H9 (cell line): ENCODE results near the gene MTMR8. TPM values are rescaled to one million over a fixed set of nuclear protein-coding genes. Genes with fewer than 3 reads are reported as not detected.

Source experiments
- DNase-seq: peaks from one replicate; pipeline ENCODE4 v3.0.0-alpha.2; 2017
- H2AFZ ChIP-seq: one replicate; pipeline ENCODE4 v1.6.1; 2013; ENCODE audit warnings: mild to moderate bottlenecking, low read length, control low read depth, moderate library complexity
- H2AK5ac ChIP-seq: 2 replicates; pipeline ENCODE4 v1.6.1; 2013; ENCODE audit warnings: low read length, control low read depth, mixed read lengths; ENCODE audit not compliant: insufficient read length
- H2BK120ac ChIP-seq: one replicate; pipeline ENCODE4 v1.6.1; 2013; ENCODE audit warnings: low read depth, mild to moderate bottlenecking, low read length, control low read depth, inconsistent platforms; ENCODE audit not compliant: poor library complexity, severe bottlenecking
- H2BK12ac ChIP-seq: 2 replicates; pipeline ENCODE4 v1.6.1; 2013; ENCODE audit warnings: low read length, control low read depth, mixed read lengths, low read depth; ENCODE audit not compliant: insufficient read length
- H2BK15ac ChIP-seq: 2 replicates; pipeline ENCODE4 v1.6.1; 2013; ENCODE audit warnings: low read depth, low read length, control low read depth
- H2BK20ac ChIP-seq: one replicate; pipeline ENCODE4 v1.6.1; 2013; ENCODE audit warnings: low read depth, mild to moderate bottlenecking, low read length, control low read depth, inconsistent platforms; ENCODE audit not compliant: poor library complexity, severe bottlenecking
- H2BK5ac ChIP-seq: 2 replicates; pipeline ENCODE4 v1.6.1; 2013; ENCODE audit warnings: low read length, control low read depth, mixed read lengths; ENCODE audit not compliant: insufficient read length
- H3K14ac ChIP-seq: 2 replicates; pipeline ENCODE4 v1.6.1; 2013; ENCODE audit warnings: low read length, control low read depth; ENCODE audit not compliant: insufficient read depth
- H3K18ac ChIP-seq: 2 replicates; pipeline ENCODE4 v1.6.1; 2013; ENCODE audit warnings: low read depth, mild to moderate bottlenecking, mixed read lengths, low read length, control low read depth; ENCODE audit not compliant: insufficient read length
- H3K23ac ChIP-seq: 2 replicates; pipeline ENCODE4 v1.6.1; 2013; ENCODE audit warnings: low read length, control low read depth, mixed read lengths, low read depth; ENCODE audit not compliant: insufficient read length
- H3K23me2 ChIP-seq: 2 replicates; pipeline ENCODE4 v1.6.1; 2013; ENCODE audit warnings: low read depth, mild to moderate bottlenecking, mixed read lengths, low read length, control low read depth; ENCODE audit not compliant: insufficient read length, poor library complexity, severe bottlenecking
- H3K27ac ChIP-seq: 2 replicates; pipeline ENCODE4 v1.5.1; 2013; ENCODE audit warnings: low read length, control low read depth, mixed read lengths, low read depth; ENCODE audit not compliant: insufficient read length
- H3K27me3 ChIP-seq: 2 replicates; pipeline ENCODE4 v1.6.1; 2013; ENCODE audit warnings: low read length, control low read depth, inconsistent platforms; ENCODE audit not compliant: insufficient read depth
- H3K4ac ChIP-seq: 2 replicates; pipeline ENCODE4 v1.6.1; 2013; ENCODE audit warnings: low read depth, mild to moderate bottlenecking, control low read depth, inconsistent platforms, low read length, moderate library complexity
- H3K4me1 ChIP-seq: 2 replicates; pipeline ENCODE4 v1.6.1; 2013; ENCODE audit warnings: low read length, control low read depth, inconsistent platforms; ENCODE audit not compliant: insufficient read depth
- H3K4me2 ChIP-seq: 2 replicates; pipeline ENCODE4 v1.6.1; 2013; ENCODE audit warnings: low read length, control low read depth, mixed read lengths; ENCODE audit not compliant: insufficient read length, insufficient read depth
- H3K56ac ChIP-seq: 2 replicates; pipeline ENCODE4 v1.6.1; 2013; ENCODE audit warnings: low read depth, mild to moderate bottlenecking, mixed read lengths, low read length, control low read depth; ENCODE audit not compliant: insufficient read length
- H3K79me1 ChIP-seq: 2 replicates; pipeline ENCODE4 v1.6.1; 2013; ENCODE audit warnings: low read depth, mild to moderate bottlenecking, moderate library complexity, low read length, control low read depth, inconsistent platforms; ENCODE audit not compliant: insufficient read depth, poor library complexity, severe bottlenecking
- H3K79me2 ChIP-seq: 2 replicates; pipeline ENCODE4 v1.6.1; 2013; ENCODE audit warnings: low read length, control low read depth, inconsistent platforms; ENCODE audit not compliant: insufficient read depth
- H3K9ac ChIP-seq: 2 replicates; pipeline ENCODE4 v1.6.1; 2013; ENCODE audit warnings: low read length, control low read depth, mixed read lengths; ENCODE audit not compliant: insufficient read length; ENCODE audit errors: extremely low read depth
- H3K9me3 ChIP-seq: one replicate; pipeline ENCODE4 v1.6.1; 2013; ENCODE audit warnings: low read depth, low read length, inconsistent platforms; ENCODE audit not compliant: control insufficient read depth
- H3T11ph ChIP-seq: one replicate; pipeline ENCODE4 v1.6.1; 2013; ENCODE audit warnings: mild to moderate bottlenecking, low read length, control low read depth, inconsistent platforms
- H4K20me1 ChIP-seq: one replicate; pipeline ENCODE4 v1.6.1; 2013; ENCODE audit not compliant: control insufficient read depth, insufficient read length, insufficient read depth
- H4K5ac ChIP-seq: 2 replicates; pipeline ENCODE4 v1.6.1; 2013; ENCODE audit warnings: low read depth, mild to moderate bottlenecking, mixed read lengths, low read length, control low read depth; ENCODE audit not compliant: insufficient read length
- H4K8ac ChIP-seq: replicated peaks from 2 replicates; pipeline ENCODE4 v1.6.1; 2013; ENCODE audit warnings: low read length, control low read depth, mixed read lengths, low read depth; ENCODE audit not compliant: insufficient read length
- H4K91ac ChIP-seq: 2 replicates; pipeline ENCODE4 v1.6.1; 2013; ENCODE audit warnings: low read depth, mild to moderate bottlenecking, moderate library complexity, mixed read lengths, low read length, control low read depth; ENCODE audit not compliant: insufficient read length
- H3K27ac Mint-ChIP-seq, 3 experiments: 2 replicates in 2 of 3; 3 replicates in 1 of 3; pipeline ENCODE4 v1.8.0; 2020 to 2021; ENCODE audit warnings: mixed read lengths in 3 of 3, mild to moderate bottlenecking in 1 of 3, moderate library complexity in 1 of 3
- H3K27me3 Mint-ChIP-seq: 2 replicates; pipeline ENCODE4 v1.8.0; 2021; ENCODE audit warnings: low read depth, mild to moderate bottlenecking, moderate library complexity, mixed read lengths
- H3K36me3 Mint-ChIP-seq, 3 experiments: 2 replicates in 2 of 3; 3 replicates in 1 of 3; pipeline ENCODE4 v1.8.0; 2020 to 2021; ENCODE audit warnings: low read depth in 3 of 3, mixed read lengths in 3 of 3; ENCODE audit not compliant: insufficient read depth in 1 of 3
- H3K4me1 Mint-ChIP-seq, 2 experiments: 2 replicates each; pipeline ENCODE4 v1.8.0; 2020; ENCODE audit warnings: mixed read lengths in 2 of 2
- H3K4me3 Mint-ChIP-seq, 2 experiments: 2 replicates in 1 of 2; 3 replicates in 1 of 2; pipeline ENCODE4 v1.8.0; 2020 to 2021; ENCODE audit warnings: mild to moderate bottlenecking in 2 of 2, mixed read lengths in 2 of 2, moderate library complexity in 1 of 2
- H3K9me3 Mint-ChIP-seq, 2 experiments: 2 replicates in 1 of 2; 3 replicates in 1 of 2; pipeline ENCODE4 v1.8.0; 2020; ENCODE audit warnings: mild to moderate bottlenecking in 2 of 2, mixed read lengths in 2 of 2, moderate library complexity in 1 of 2
- WGBS: extraction: QIAGEN DNeasy Blood & Tissue Kit; methylation state at CpG from one replicate; pipeline ENCODE4 v1.1.7; 2013; ENCODE audit warnings: missing lambda C conversion rate, low lambda C conversion rate, mixed read lengths; ENCODE audit not compliant: insufficient read length; ENCODE audit errors: extremely low coverage; 5-methylcytosine and 5-hydroxymethylcytosine counted together
- total RNA-seq: library from RNA; stranded (reverse); gene quantifications from 2 replicates; pipeline ENCODE4 v1.2.1, GENCODE V29; 2021
- TF ChIP-seq, protein P1 (sequence below): fragments of 200-600 bp; sonication (generic); conservative IDR thresholded peaks from 3 replicates; pipeline ENCODE4 v1.8.0; 2021; ENCODE audit warnings: antibody characterized with exemption, mild to moderate bottlenecking

The MTMR8 gene
- total RNA-seq, 1 experiment from 2014 or later = 5.2 TPM

- DNase-seq = no peak
- Histone ChIP-seq H3K79me1 (no peaks in the 10 kb centered on the region), H3K23ac (no peak overlapping the region), H2BK5ac (no peak overlapping the region), H2BK20ac (no peak overlapping the region), H3K18ac (no peak overlapping the region), H2BK120ac (no peak overlapping the region), H3K23me2 (no peaks in the 10 kb centered on the region), H2AFZ (no peak overlapping the region), H3K56ac (no peak overlapping the region), H4K91ac (no peak overlapping the region), H3K27ac (no peak overlapping the region), H4K20me1 (no peaks in the 10 kb centered on the region), H3T11ph (no peak overlapping the region), H3K9ac (no peak overlapping the region), H4K5ac (no peak overlapping the region), H3K14ac (no peak overlapping the region), H3K79me2 (no peaks in the 10 kb centered on the region), H3K4me2 (no peak overlapping the region), H4K8ac (no peak overlapping the region), H2BK12ac (no peak overlapping the region), H2AK5ac (no peak overlapping the region), H3K4me1 (no peaks in the 10 kb centered on the region), H3K27me3 (no peaks in the 10 kb centered on the region), H2BK15ac (no peak overlapping the region), H3K4ac (no peak overlapping the region), H3K9me3 (peaks cover 34% of the 10 kb centered on the region)
- TF ChIP-seq, protein P1, sequence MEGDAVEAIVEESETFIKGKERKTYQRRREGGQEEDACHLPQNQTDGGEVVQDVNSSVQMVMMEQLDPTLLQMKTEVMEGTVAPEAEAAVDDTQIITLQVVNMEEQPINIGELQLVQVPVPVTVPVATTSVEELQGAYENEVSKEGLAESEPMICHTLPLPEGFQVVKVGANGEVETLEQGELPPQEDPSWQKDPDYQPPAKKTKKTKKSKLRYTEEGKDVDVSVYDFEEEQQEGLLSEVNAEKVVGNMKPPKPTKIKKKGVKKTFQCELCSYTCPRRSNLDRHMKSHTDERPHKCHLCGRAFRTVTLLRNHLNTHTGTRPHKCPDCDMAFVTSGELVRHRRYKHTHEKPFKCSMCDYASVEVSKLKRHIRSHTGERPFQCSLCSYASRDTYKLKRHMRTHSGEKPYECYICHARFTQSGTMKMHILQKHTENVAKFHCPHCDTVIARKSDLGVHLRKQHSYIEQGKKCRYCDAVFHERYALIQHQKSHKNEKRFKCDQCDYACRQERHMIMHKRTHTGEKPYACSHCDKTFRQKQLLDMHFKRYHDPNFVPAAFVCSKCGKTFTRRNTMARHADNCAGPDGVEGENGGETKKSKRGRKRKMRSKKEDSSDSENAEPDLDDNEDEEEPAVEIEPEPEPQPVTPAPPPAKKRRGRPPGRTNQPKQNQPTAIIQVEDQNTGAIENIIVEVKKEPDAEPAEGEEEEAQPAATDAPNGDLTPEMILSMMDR = no peak
- no peaks in the 10 kb centered on the region for H3K27me3 Mint-ChIP-seq
- peaks cover 34 to 53% (median 35%) of the 10 kb centered on the region in 3 experiments for H3K36me3 Mint-ChIP-seq
- H3K4me3 Mint-ChIP-seq = no peak overlapping the region
- peaks cover 84 to 87% of the 10 kb centered on the region in 2 experiments for H3K9me3 Mint-ChIP-seq
- WGBS = no CpG with 5 or more reads among the region's 3 CpGs
- no peak overlapping the region for H3K27ac Mint-ChIP-seq
- H3K4me1 Mint-ChIP-seq = no peaks in the 10 kb centered on the region; a peak in 1 of 4 replicates
Measured at GRCh38 chrX:64377753-64378152, 17.5 kb downstream of the MTMR8 start.
